Measurements from ENCODE around the gene AP3S1. TPM values are rescaled to one million over a fixed set of nuclear protein-coding genes. Genes with fewer than 3 reads are reported as not detected.
A peak's percentile ranks its signal among the peaks of the same experiment; 100 is the strongest.

AP3S1 gene
- total RNA-seq, 4 donors from 2014 or later = 31.8 to 87.2 (median 60.8) TPM

GRCh38 chr5:115857057-115857479, 15.3 kb downstream of the AP3S1 start:
- Histone ChIP-seq H3K27ac (peak overlapping the region in 1 of 2 donors; percentile 26), H3K36me3 (no peaks in the 10 kb centered on the region), H3K4me3 (no peak overlapping the region), H3K27me3 (no peaks in the 10 kb centered on the region), H3K9me3 (no peaks in the 10 kb centered on the region), H3K4me1 (no peaks in the 10 kb centered on the region)
- no peak for TF ChIP-seq POLR2A (IDR thresholded peaks at IDR 0.05)
- TF ChIP-seq, protein P1, sequence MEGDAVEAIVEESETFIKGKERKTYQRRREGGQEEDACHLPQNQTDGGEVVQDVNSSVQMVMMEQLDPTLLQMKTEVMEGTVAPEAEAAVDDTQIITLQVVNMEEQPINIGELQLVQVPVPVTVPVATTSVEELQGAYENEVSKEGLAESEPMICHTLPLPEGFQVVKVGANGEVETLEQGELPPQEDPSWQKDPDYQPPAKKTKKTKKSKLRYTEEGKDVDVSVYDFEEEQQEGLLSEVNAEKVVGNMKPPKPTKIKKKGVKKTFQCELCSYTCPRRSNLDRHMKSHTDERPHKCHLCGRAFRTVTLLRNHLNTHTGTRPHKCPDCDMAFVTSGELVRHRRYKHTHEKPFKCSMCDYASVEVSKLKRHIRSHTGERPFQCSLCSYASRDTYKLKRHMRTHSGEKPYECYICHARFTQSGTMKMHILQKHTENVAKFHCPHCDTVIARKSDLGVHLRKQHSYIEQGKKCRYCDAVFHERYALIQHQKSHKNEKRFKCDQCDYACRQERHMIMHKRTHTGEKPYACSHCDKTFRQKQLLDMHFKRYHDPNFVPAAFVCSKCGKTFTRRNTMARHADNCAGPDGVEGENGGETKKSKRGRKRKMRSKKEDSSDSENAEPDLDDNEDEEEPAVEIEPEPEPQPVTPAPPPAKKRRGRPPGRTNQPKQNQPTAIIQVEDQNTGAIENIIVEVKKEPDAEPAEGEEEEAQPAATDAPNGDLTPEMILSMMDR (IDR thresholded peaks at IDR 0.05) = no peak
- DNase-seq = no peak
- intact Hi-C loops (cut with DNase I; ENCODE audit: low total_unique reads) = no loop called here

- no peaks in the 10 kb centered on the region for H3K27me3 ChIP-seq
- H3K9me3 ChIP-seq = no peaks in the 10 kb centered on the region
- no peak overlapping the region for H3K4me3 ChIP-seq
- intact Hi-C loops (cut with DNase I; ENCODE audit: low total_unique reads) = no loop called here
- H3K4me1 ChIP-seq = no peaks in the 10 kb centered on the region
- no peak for DNase-seq
- no peaks in the 10 kb centered on the region for H3K36me3 ChIP-seq
- no peak for TF ChIP-seq POLR2A (IDR thresholded peaks at IDR 0.05)
- TF ChIP-seq, protein P1 (IDR thresholded peaks at IDR 0.05) = no peak
- peak overlapping the region in 1 of 2 donors; percentile 26 for H3K27ac ChIP-seq
These were observed 16.1 kb downstream of the AP3S1 start for GRCh38 chr5:115857626-115858349.

DNA sequence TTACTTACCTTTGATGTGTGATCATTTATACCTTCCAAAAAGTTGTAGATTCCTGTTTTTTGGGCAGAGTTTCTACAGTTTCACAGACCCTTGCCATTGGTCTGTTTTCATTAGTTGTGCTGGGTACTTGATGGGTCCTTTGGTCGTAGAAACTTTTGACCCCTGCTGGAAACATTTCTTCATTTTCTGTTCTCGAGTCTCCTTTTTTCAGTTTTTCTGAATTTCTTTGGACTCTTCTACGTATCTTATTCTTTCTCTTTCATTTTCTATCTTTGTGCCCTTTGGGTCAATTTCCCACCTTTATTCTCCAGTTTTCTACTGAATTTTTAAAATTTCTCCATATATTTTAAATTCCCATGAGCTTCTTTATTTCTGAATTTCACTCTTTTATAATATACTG, 16.7 kb downstream of the AP3S1 start:
- TF ChIP-seq, protein P1 (IDR thresholded peaks at IDR 0.05) = no peak
- no peak for TF ChIP-seq POLR2A (IDR thresholded peaks at IDR 0.05)
- Histone ChIP-seq H3K27ac (peak overlapping the region in 1 of 2 donors; percentile 26), H3K27me3 (no peaks in the 10 kb centered on the region), H3K9me3 (no peaks in the 10 kb centered on the region), H3K36me3 (no peaks in the 10 kb centered on the region), H3K4me1 (no peaks in the 10 kb centered on the region), H3K4me3 (no peak overlapping the region)
- DNase-seq = no peak
- intact Hi-C loops (cut with DNase I; ENCODE audit: low total_unique reads) = no loop called here

DNA sequence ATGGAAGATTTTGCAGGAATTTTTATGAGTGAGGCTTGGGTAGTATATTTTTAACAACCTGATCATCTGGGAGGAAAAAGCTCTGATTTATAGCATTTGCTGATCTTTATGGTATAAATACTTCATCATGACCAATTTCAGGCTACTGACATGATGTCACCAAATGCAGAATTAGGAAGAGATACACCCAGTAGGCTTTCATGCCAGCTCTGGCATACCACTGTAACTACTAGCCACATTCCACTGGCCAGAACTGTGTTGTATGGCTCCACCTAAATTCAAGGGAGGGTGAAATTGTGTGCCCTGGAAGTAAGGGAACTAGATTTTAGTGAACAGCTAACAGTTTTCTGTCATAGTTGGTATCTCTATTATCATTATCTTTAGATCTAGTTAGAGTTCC, 17.6 kb downstream of the AP3S1 start:
- H3K36me3 ChIP-seq = no peaks in the 10 kb centered on the region
- no peak for DNase-seq
- H3K4me1 ChIP-seq = no peaks in the 10 kb centered on the region
- no peaks in the 10 kb centered on the region for H3K27me3 ChIP-seq
- intact Hi-C loops (cut with DNase I; ENCODE audit: low total_unique reads) = no loop called here
- no peak overlapping the region for H3K27ac ChIP-seq
- TF ChIP-seq POLR2A (IDR thresholded peaks at IDR 0.05) = no peak
- TF ChIP-seq, protein P1 (IDR thresholded peaks at IDR 0.05) = no peak
- H3K9me3 ChIP-seq = no peaks in the 10 kb centered on the region
- H3K4me3 ChIP-seq = no peak overlapping the region

DNA sequence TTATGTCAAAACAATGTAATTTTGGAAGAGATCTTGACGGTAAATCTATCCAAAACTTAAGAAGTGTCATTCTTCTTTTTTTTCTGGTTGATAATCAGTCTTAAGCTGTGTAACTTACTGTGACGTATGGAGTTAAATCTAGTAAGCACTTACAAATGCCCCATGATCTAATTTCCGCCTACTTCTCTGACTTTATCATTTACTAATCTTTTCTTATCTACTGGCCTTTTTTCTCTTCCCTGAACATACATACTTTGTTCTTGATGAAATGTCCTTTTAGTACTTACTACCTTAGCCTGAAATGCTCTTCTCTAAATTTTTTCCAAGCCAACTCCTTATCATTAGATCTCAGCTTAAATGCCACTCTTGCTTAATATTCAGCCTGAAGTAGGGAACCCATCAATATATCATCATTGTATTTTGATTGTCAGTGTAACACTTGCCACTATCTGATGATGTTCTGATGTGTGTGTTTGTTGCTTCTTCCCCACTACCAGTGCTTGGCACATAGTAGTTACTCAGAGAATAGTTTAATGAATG, 27.6 kb downstream of the AP3S1 start:
- no peak for TF ChIP-seq POLR2A (IDR thresholded peaks at IDR 0.05)
- TF ChIP-seq, protein P1 (IDR thresholded peaks at IDR 0.05) = no peak
- intact Hi-C loops (cut with DNase I; ENCODE audit: low total_unique reads) = no loop called here

More for the DNA sequence above, 27.6 kb downstream of the AP3S1 start:
- DNase-seq = no peak
- Histone ChIP-seq H3K4me1 (no peaks in the 10 kb centered on the region), H3K27me3 (no peaks in the 10 kb centered on the region), H3K27ac (no peak overlapping the region), H3K36me3 (no peaks in the 10 kb centered on the region), H3K9me3 (no peaks in the 10 kb centered on the region), H3K4me3 (no peak overlapping the region)

Data from uterus (tissue), 4 donors.